BLaER1 treated with 17β-estradiol and CSF1 and Interleukin-3, amounts not matched to agents 10 nM and 100 nM (cell line): ENCODE results near the gene DOCK9.

Experiments
- H3K27ac ChIP-seq, 11 experiments: shearing (Covaris generic); formaldehyde crosslinking; 2 replicates each; pipeline ENCODE4 v1.8.1; 2022
- H3K27me3 ChIP-seq, 11 experiments: shearing (Covaris generic); formaldehyde crosslinking; 2 replicates each; pipeline ENCODE4 v1.8.1; 2022
- H3K36me3 ChIP-seq, 11 experiments: shearing (Covaris generic); formaldehyde crosslinking; 2 replicates each; pipeline ENCODE4 v1.8.1; 2022
- H3K4me1 ChIP-seq, 10 experiments: shearing (Covaris generic); formaldehyde crosslinking; 2 replicates each; pipeline ENCODE4 v1.8.1; 2022
- H3K4me2 ChIP-seq, 11 experiments: shearing (Covaris generic); formaldehyde crosslinking; 2 replicates each; pipeline ENCODE4 v1.8.1; 2022
- H3K4me3 ChIP-seq, 10 experiments: shearing (Covaris generic); formaldehyde crosslinking; 2 replicates each; pipeline ENCODE4 v1.8.1; 2022
- H3K9ac ChIP-seq, 11 experiments: shearing (Covaris generic); formaldehyde crosslinking; 2 replicates each; pipeline ENCODE4 v1.8.1; 2022
- H3K9me3 ChIP-seq, 11 experiments: shearing (Covaris generic); formaldehyde crosslinking; replicated peaks in 1 of 11; 2 replicates each; pipeline ENCODE4 v1.8.1; 2022
- H4K20me1 ChIP-seq, 11 experiments: shearing (Covaris generic); formaldehyde crosslinking; 2 replicates each; pipeline ENCODE4 v1.8.1; 2022
- Cebpa-rat ChIP-seq, 11 experiments: shearing (Covaris generic); IDR thresholded peaks; 2 replicates each; pipeline ENCODE4 v1.8.1; 2022

DOCK9 gene

DNA sequence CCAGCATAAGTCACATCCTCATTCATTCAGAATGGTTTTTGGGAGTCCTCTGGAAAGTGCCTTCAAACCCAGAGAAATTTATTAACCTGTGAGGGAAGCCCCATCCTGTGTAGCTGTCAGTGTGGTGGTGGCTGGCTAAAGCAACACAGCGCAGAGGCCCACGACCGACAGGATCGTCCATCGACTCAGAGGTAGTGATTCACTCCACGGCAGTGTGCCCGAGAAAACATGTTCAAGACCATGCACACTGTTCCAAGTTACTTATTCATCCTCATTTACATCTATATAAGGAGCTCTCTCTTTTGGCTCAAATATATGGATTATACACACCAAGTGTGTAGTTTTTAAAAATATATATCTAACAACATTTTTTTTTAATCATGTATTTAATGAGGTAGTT is 129.1 kb downstream of the DOCK9 start:
- peak overlapping the region in 2 of 11 experiments; percentile 53 to 58; a peak in 2 of 22 replicates for H3K4me2 ChIP-seq
- peaks cover 0 to 3% (median 0%) of the 10 kb centered on the region in 11 experiments; a peak in 1 of 22 replicates for H3K36me3 ChIP-seq
- H3K9ac ChIP-seq: no peak overlapping the region
- H4K20me1 ChIP-seq: no peaks in the 10 kb centered on the region; a peak in 1 of 22 replicates
- no peak overlapping the region for H3K4me3 ChIP-seq
- no peaks in the 10 kb centered on the region for H3K9me3 ChIP-seq
- peaks cover 22 to 36% (median 31%) of the 10 kb centered on the region in 10 experiments for H3K4me1 ChIP-seq
- TF ChIP-seq Cebpa-rat (IDR thresholded peaks at IDR 0.05): no peak
- no peaks in the 10 kb centered on the region for H3K27me3 ChIP-seq
- no peak overlapping the region for H3K27ac ChIP-seq

DNA sequence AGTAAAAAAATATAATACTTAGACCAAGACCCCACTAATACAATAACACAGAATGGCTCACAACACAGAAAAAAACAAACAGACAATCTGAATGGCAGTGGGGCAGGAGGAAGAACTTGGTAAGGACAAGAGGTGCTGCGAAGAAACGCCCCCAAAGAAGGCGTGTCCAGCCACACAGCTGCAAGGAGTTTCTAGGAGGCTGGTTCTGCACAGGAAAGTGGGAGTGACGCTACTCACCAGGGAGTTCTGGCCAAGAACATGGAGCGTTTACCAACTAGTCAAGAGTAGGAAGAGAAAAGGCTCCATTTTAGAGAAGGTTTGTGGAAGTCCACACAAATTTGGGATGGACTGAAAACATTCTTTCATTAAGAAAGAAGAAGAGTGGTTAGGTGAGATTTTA is 130.1 kb downstream of the DOCK9 start:
- H3K36me3 ChIP-seq: peaks cover 0 to 3% (median 0%) of the 10 kb centered on the region in 11 experiments; a peak in 1 of 22 replicates
- TF ChIP-seq Cebpa-rat (IDR thresholded peaks at IDR 0.05): no peak
- H4K20me1 ChIP-seq: no peaks in the 10 kb centered on the region
- H3K4me2 ChIP-seq: peak overlapping the region; percentile 44 to 78 (median 58)
- peak overlapping the region in 4 of 11 experiments; percentile 15 to 37 (median 30); a peak in 5 of 22 replicates for H3K27ac ChIP-seq
- no peak overlapping the region for H3K9ac ChIP-seq
- peaks cover 19 to 36% (median 31%) of the 10 kb centered on the region in 10 experiments for H3K4me1 ChIP-seq
- no peaks in the 10 kb centered on the region for H3K9me3 ChIP-seq
- H3K27me3 ChIP-seq: no peaks in the 10 kb centered on the region
- no peak overlapping the region for H3K4me3 ChIP-seq

GRCh38 chr13:98846986-98847385 is 130.9 kb downstream of the DOCK9 start:
- Histone ChIP-seq H3K27ac (no peak overlapping the region), H3K4me3 (no peak overlapping the region), H3K9ac (no peak overlapping the region), H3K36me3 (peaks cover 0 to 3% (median 0%) of the 10 kb centered on the region in 11 experiments; a peak in 1 of 22 replicates), H4K20me1 (no peaks in the 10 kb centered on the region), H3K4me1 (peaks cover 19 to 36% (median 32%) of the 10 kb centered on the region in 10 experiments), H3K9me3 (no peaks in the 10 kb centered on the region), H3K27me3 (no peaks in the 10 kb centered on the region), H3K4me2 (peak overlapping the region in 9 of 11 experiments; percentile 34 to 74 (median 59); a peak in 14 of 22 replicates)
- no peak for TF ChIP-seq Cebpa-rat (IDR thresholded peaks at IDR 0.05)

DNA sequence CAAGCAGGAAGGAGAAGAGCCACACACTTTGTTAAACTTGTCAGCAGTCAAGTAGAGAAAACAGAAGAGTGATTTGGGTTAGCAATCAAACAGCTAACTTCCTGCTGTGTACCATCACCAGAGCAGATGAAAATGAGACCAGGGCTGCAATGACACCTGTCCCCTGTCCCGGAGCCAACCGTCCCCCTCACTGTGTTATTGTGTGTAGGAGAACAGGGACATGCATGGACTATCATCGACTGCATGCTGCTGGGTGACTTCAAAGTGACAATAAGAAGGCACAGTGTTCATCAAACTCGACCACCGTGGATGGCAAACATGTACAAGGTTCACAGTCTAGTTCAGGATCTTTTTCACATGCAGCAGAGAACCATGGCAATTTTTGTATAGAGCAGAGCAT is 131.3 kb downstream of the DOCK9 start:
- Histone ChIP-seq H3K9ac (no peak overlapping the region), H3K4me2 (peak overlapping the region in 10 of 11 experiments; percentile 34 to 78 (median 62); a peak in 19 of 22 replicates), H4K20me1 (no peaks in the 10 kb centered on the region), H3K4me3 (no peak overlapping the region), H3K27ac (no peak overlapping the region), H3K36me3 (peaks cover 0 to 3% (median 0%) of the 10 kb centered on the region in 11 experiments; a peak in 1 of 22 replicates), H3K9me3 (no peaks in the 10 kb centered on the region), H3K4me1 (peaks cover 19 to 36% (median 32%) of the 10 kb centered on the region in 10 experiments), H3K27me3 (no peaks in the 10 kb centered on the region)
- TF ChIP-seq Cebpa-rat (IDR thresholded peaks at IDR 0.05): no peak

DNA sequence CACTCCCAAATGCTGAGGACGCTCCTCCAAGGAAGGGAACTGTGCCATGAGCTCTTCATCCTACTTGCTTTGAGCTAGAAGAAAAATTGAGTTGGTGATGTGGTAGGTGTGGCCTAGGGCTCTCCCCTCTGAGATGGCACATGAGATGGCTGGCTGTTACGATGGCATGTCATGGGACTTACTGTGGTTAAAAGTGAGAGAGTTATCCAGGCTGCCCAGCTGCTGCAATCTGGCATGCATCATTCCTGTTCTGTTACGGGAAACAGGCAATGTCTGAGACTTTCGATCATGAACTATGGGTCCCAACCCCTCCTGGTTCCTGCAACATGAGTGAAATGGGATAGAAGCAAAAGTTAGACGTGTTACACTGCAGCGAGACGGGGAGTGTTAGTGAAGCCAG is 132.1 kb downstream of the DOCK9 start:
- Histone ChIP-seq H3K27ac (no peak overlapping the region), H3K36me3 (no peaks in the 10 kb centered on the region), H3K4me3 (no peak overlapping the region), H3K4me2 (peak overlapping the region; percentile 34 to 78 (median 59)), H4K20me1 (no peaks in the 10 kb centered on the region), H3K4me1 (peaks cover 19 to 36% (median 32%) of the 10 kb centered on the region in 10 experiments), H3K9ac (no peak overlapping the region), H3K27me3 (no peaks in the 10 kb centered on the region), H3K9me3 (no peaks in the 10 kb centered on the region)
- no peak for TF ChIP-seq Cebpa-rat (IDR thresholded peaks at IDR 0.05)

- H3K9me3 ChIP-seq: no peaks in the 10 kb centered on the region
- H4K20me1 ChIP-seq: no peaks in the 10 kb centered on the region
- H3K4me1 ChIP-seq: peaks cover 19 to 36% (median 32%) of the 10 kb centered on the region in 10 experiments
- H3K36me3 ChIP-seq: no peaks in the 10 kb centered on the region
- H3K4me2 ChIP-seq: no peak overlapping the region
- TF ChIP-seq Cebpa-rat (IDR thresholded peaks at IDR 0.05): no peak
- H3K27me3 ChIP-seq: no peaks in the 10 kb centered on the region
- H3K4me3 ChIP-seq: no peak overlapping the region
- H3K27ac ChIP-seq: no peak overlapping the region
- no peak overlapping the region for H3K9ac ChIP-seq
Observed at GRCh38 chr13:98844021-98844420, 133.8 kb downstream of the DOCK9 start.

- H3K27ac ChIP-seq: no peak overlapping the region
- no peak for TF ChIP-seq Cebpa-rat (IDR thresholded peaks at IDR 0.05)
- peaks cover 19 to 36% (median 32%) of the 10 kb centered on the region in 10 experiments for H3K4me1 ChIP-seq
- H3K9me3 ChIP-seq: no peaks in the 10 kb centered on the region
- no peak overlapping the region for H3K9ac ChIP-seq
- no peaks in the 10 kb centered on the region for H4K20me1 ChIP-seq
- H3K4me2 ChIP-seq: no peak overlapping the region
- no peaks in the 10 kb centered on the region for H3K27me3 ChIP-seq
- H3K36me3 ChIP-seq: no peaks in the 10 kb centered on the region
- H3K4me3 ChIP-seq: no peak overlapping the region
Observed at GRCh38 chr13:98843482-98843877, 134.4 kb downstream of the DOCK9 start.

DNA sequence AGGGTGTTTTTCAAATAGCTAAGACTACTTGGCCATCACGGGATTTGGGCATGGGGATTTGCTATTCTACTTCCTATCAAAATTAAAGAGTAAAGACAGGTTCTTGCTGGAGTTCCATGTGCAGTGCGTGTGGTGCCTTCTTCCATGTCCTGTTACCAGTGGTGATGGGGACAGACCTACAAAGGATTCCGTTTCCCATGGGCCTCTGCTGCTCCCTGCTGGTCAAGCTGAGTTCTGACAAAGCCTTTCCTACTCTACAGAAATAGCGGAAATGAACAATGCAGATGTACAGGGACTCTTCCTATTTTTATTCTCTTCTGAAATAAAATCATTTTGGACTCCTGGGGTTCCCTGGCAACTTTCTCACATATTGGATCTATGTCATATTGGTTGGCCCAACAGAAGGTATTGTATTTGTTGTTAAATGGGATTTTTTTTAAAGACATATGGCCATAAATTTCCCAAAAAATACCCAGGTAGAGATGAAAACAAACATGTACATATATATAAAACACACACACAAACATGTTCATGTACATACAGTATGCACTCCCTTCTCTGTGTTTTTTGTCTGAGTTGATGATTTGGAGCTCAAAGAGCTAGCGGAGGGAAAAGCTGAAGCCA is 134.9 kb downstream of the DOCK9 start:
- no peak for TF ChIP-seq Cebpa-rat (IDR thresholded peaks at IDR 0.05)
- H3K4me1 ChIP-seq: peaks cover 14 to 31% (median 27%) of the 10 kb centered on the region in 10 experiments
- H3K9me3 ChIP-seq: no peaks in the 10 kb centered on the region
- H3K36me3 ChIP-seq: no peaks in the 10 kb centered on the region
- H3K4me3 ChIP-seq: no peak overlapping the region
- no peak overlapping the region for H3K9ac ChIP-seq
- H3K4me2 ChIP-seq: no peak overlapping the region
- H3K27ac ChIP-seq: no peak overlapping the region
- H3K27me3 ChIP-seq: no peaks in the 10 kb centered on the region
- no peaks in the 10 kb centered on the region for H4K20me1 ChIP-seq

DNA sequence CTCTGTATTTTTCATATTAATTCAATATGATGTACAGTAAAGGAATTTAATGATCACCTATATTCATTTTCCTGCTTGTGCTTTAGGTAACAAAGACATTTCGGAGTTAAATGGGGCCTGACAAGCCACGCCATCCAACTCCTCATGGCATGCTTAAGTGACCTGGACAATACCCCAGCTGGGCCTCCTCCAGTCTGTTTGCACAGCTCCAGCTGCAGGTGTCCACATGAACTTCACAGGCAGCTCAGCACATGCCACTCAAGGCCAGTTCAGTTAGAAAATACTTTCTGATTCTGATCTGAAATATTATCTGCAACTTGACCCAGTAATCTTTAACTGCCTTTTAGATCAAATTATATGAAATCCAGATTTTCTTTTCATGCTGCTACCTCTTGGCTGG is 135.8 kb downstream of the DOCK9 start:
- no peak overlapping the region for H3K4me3 ChIP-seq
- H3K9ac ChIP-seq: no peak overlapping the region
- H4K20me1 ChIP-seq: no peaks in the 10 kb centered on the region
- H3K4me1 ChIP-seq: peaks cover 9 to 23% (median 19%) of the 10 kb centered on the region in 10 experiments
- H3K4me2 ChIP-seq: no peak overlapping the region
- TF ChIP-seq Cebpa-rat (IDR thresholded peaks at IDR 0.05): no peak
- H3K27me3 ChIP-seq: no peaks in the 10 kb centered on the region
- no peaks in the 10 kb centered on the region for H3K9me3 ChIP-seq
- no peaks in the 10 kb centered on the region for H3K36me3 ChIP-seq
- H3K27ac ChIP-seq: no peak overlapping the region
